Gastrocnemius medialis (tissue), 4 donors: ENCODE results near the gene SIN3B.

Source experiments
- POLR2A ChIP-seq, 2 donors: fragments of 450-650 bp; IDR thresholded peaks; one replicate each; pipeline ENCODE4 v1.6.1; 2017; ENCODE audit warnings: antibody characterized with exemption in 2 of 2, mild to moderate bottlenecking in 2 of 2, moderate library complexity in 2 of 2
- TF ChIP-seq, protein P1 (sequence below), 5 experiments: fragments of 450-650 bp in 3 of 5; fragments of 200-600 bp in 2 of 5; sonication (generic) in 2 of 5; IDR thresholded peaks in 4 of 5; conservative IDR thresholded peaks in 1 of 5; 1 replicate in 4 of 5; 2 replicates in 1 of 5; pipeline ENCODE4 v1.5.1; 2016 to 2019; ENCODE audit warnings: antibody characterized with exemption in 5 of 5, mild to moderate bottlenecking in 3 of 5, moderate library complexity in 3 of 5

GRCh38 chr19:16875584-16876555 is 46.7 kb downstream of the SIN3B start:
- TF ChIP-seq POLR2A (IDR thresholded peaks at IDR 0.05): no peak
- TF ChIP-seq, protein P1, sequence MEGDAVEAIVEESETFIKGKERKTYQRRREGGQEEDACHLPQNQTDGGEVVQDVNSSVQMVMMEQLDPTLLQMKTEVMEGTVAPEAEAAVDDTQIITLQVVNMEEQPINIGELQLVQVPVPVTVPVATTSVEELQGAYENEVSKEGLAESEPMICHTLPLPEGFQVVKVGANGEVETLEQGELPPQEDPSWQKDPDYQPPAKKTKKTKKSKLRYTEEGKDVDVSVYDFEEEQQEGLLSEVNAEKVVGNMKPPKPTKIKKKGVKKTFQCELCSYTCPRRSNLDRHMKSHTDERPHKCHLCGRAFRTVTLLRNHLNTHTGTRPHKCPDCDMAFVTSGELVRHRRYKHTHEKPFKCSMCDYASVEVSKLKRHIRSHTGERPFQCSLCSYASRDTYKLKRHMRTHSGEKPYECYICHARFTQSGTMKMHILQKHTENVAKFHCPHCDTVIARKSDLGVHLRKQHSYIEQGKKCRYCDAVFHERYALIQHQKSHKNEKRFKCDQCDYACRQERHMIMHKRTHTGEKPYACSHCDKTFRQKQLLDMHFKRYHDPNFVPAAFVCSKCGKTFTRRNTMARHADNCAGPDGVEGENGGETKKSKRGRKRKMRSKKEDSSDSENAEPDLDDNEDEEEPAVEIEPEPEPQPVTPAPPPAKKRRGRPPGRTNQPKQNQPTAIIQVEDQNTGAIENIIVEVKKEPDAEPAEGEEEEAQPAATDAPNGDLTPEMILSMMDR (IDR thresholded peaks at IDR 0.05 in 4 of 5, conservative IDR thresholded peaks at IDR 0.05 in 1 of 5): no peak
